GM21447 (cell line): Measurements from ENCODE around the gene SSH3.
"Not testable (repeated sequence)": the region's sequence is repeated elsewhere in the genome, so short reads cannot be mapped to it uniquely, and the experiment has no call there.

Source experiments
- ATAC-seq: cut with Tn5 transposase; IDR thresholded peaks from one replicate; pipeline ENCODE4 v1.9.1; 2021; ENCODE audit not compliant: unreplicated experiment

Gene SSH3, protein sequence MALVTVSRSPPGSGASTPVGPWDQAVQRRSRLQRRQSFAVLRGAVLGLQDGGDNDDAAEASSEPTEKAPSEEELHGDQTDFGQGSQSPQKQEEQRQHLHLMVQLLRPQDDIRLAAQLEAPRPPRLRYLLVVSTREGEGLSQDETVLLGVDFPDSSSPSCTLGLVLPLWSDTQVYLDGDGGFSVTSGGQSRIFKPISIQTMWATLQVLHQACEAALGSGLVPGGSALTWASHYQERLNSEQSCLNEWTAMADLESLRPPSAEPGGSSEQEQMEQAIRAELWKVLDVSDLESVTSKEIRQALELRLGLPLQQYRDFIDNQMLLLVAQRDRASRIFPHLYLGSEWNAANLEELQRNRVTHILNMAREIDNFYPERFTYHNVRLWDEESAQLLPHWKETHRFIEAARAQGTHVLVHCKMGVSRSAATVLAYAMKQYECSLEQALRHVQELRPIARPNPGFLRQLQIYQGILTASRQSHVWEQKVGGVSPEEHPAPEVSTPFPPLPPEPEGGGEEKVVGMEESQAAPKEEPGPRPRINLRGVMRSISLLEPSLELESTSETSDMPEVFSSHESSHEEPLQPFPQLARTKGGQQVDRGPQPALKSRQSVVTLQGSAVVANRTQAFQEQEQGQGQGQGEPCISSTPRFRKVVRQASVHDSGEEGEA

DNA sequence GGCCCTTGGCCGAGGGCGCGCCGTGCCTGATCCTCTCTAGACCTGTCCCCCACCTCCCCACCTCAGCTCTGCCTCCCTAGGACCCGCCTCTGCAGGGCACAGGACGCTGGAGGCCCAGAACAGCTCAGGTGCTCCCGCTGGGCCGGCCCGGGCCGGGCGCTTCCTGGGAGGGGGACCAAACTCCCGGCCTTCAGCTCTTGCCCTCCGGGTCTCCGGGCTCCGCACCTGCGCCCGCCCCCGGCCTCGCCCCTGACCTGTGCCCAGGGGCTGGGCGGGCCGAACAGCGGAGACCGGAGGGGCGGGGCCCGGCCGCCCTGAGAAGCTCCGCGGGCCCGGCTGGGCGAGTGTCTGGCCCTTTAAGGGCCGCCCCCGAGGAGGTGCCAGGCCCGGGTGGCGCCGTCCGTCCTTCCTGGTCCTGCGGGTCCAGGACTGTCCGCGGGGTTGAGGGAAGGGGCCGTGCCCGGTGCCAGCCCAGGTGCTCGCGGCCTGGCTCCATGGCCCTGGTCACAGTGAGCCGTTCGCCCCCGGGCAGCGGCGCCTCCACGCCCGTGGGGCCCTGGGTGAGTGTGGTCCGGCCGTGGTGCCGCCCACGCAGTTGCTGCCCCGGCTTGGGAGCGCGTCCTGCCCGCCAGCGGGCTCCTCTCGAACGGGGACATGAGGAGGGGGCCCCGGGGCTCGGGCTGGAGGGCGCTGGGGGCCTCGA is at the start of gene SSH3:
Gene SSH3 (plus strand): TSS at position 399 of the 703 bp plus-strand sequence. CDS start 96 bp downstream, at position 495.
- no peak for ATAC-seq

DNA sequence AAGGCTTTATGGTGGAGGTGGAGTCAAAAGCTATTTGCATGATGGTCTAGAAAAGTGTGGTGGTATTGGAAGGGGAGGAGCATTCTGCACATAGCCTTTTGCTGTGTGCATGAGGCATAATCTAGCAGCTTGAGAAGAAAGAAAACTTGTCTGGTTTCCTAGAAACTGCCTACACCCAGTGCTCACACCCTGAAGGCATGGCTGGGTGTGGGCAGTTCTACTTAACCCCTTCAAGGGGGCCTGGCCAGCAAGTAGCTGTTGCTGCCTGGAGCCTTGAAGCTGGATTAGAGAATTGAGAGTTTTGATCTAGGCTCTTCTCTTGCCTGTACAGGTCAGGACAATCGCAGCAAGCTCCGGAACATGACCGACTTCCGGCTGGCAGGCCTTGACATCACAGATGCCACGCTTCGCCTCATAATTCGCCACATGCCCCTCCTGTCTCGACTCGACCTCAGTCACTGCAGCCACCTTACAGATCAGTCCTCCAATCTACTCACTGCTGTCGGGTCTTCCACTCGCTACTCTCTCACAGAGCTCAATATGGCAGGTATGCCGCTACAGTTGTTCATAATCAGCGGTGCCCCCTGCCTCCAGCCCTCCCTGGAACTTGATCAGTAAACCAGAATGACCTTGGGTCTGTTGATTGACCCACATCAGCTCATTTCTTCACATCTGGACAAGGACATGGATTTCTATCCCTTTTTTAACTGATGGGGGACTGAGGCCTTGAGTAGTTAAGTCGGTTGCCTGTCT is 49.3 kb upstream of the SSH3 start:
- ATAC-seq, result no peak

DNA sequence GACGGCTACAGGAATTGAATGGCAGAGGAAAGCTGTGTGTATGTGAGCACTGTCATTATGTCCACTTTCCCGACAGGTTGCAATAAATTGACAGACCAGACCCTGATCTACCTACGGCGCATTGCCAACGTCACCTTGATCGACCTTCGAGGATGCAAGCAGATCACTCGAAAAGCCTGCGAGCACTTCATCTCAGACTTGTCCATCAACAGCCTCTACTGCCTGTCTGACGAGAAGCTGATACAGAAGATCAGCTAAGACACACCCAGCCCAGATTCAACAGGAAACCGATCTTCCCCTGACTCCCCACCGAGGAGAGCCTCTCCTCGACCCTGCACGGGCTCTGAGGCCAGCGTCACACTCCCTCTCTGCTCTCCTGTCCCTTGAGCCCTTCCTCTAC is 48.5 kb upstream of the SSH3 start:
- no peak for ATAC-seq

DNA sequence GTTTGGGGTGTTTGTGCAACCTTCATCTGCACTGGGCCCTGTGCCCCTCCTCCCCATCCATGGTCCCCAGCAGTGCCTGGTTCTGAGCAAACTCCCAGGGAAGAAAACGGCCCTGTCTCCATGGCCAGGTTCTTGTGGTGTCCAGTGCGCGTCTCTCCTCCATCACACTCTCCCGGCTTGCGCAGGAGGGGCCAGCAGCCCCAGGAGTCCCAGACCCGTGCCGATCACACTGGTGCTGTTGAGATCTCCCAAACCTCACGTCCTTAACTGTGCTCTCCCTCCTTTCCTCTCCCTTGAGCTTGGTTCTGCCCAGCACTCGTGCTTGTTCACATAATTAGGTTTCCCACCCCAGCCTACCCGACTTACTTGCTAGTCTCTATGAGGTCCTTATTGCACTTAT is 48.0 kb upstream of the SSH3 start:
- no peak for ATAC-seq

DNA sequence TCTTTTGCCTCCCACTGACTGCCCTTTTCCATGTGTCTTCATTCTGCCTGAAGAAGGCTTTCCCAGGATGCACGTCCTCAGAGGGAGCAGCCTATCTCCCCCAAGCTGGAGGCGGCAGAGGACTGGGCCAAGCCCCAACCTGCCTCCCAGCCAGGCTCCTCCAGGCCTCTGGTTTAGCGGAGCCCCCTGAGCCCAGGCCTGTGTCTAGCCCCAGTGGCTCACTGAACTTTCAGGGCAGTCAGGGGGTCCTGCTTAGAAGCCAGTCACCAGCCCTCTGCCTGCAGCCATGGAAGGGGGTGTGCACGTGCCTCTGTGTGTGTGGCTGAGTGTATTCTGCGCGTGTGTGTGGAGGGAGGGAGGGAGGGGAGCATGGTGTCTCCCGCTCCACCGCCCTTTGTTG is 47.5 kb upstream of the SSH3 start:
- ATAC-seq, result no peak

DNA sequence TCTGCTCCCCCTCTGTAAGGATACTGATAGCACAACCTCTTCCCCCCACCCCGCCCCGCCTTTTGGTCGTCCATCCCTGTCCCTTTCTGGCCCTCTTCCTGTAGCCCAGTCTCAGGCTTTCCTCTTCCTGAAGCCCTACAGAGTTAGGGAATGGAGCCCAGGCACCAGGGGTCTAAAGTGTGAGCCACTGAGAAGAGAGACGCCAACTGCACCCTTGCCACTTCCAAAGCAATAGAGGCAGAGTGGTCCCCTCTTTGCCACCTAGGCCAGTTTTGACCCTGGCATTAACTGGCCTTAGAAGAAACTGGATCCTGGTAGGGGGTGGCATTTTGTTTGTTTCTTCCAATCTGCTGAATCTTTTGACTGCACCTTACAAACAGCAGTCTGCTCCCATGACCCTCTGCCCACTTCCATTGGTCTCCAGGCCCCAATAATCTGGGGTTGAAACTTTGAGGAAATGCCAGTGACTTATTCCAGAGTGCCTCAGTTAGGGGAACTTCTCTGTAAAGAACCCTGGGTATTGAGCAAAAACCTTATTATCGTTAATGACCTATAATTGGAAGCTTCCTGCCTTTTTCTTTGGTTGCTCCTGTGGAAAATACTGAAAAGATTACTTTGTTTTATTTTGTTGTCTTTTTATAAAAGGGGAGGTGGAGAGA is 46.7 kb upstream of the SSH3 start:
- no peak for ATAC-seq

DNA sequence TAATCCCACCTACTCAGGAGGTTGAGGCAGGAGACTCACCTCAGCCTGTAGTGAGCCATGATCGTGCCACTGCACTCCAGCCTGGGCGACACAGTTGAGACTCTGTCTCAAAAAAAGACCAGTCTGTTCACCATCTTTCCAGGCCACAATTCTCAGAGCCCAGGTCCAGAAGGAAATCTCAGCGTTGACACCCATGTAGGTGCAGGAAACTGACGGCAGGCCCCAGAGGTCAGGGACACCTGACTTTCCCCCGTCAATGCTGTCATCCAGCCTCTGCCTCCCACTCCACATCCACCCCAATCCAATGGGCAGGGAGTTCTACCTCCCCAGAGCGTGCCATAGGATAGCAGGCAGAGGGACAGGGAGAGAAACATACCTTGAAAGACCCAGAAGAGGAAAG is 42.9 kb upstream of the SSH3 start:
- no peak for ATAC-seq

DNA sequence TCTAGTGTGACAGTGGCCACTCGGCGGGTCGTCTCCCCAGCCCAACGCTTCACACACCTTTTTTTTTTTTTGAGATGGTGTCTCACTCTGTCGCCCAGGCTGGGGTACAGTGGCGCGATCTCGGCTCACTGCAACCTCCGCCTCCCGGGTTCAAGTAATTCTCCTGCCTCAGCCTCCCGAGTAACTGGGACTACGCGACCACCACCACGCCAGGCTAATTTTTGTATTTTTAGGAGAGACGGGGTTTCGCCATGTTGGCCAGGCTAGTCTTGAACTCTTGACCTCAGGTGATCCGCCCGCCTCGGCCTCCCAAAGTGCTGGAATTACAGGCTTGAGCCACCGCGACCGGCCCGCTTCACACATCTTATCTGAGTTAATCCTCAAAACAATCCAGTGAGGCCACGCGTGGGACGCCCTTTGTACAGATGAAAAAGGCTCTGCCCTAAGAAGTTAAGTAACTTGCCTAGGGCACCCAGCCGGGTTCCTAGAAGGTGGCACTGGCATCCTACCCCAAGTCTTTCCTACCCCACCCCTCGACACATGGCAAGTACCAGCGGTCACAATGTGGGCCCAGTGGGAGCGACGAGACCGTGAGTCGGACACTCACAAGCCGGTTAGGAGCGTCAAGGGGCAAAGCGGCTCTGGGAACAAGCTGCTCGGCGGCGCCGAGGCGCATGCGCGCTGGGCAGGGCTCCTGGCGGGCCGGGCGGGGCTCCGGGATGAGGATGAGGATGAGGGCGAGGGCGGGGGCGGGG is 42.3 kb upstream of the SSH3 start:
- not testable (repeated sequence) for ATAC-seq

DNA sequence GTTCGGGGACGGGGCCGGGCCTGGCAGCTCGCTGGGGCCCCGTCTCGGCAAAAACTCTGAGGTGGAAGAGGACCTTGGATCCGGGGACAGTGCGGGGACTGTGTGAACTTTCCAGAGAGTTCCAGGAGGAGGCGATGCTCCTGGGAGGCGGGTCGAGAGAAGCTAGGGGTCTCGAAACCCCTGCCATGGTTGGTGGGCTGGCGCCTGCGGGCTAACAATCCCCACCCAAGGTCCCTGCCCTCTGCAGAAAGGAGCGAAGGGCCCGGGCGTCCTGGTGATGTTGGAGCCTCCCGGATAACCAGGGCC is 41.7 kb upstream of the SSH3 start:
- no peak for ATAC-seq

DNA sequence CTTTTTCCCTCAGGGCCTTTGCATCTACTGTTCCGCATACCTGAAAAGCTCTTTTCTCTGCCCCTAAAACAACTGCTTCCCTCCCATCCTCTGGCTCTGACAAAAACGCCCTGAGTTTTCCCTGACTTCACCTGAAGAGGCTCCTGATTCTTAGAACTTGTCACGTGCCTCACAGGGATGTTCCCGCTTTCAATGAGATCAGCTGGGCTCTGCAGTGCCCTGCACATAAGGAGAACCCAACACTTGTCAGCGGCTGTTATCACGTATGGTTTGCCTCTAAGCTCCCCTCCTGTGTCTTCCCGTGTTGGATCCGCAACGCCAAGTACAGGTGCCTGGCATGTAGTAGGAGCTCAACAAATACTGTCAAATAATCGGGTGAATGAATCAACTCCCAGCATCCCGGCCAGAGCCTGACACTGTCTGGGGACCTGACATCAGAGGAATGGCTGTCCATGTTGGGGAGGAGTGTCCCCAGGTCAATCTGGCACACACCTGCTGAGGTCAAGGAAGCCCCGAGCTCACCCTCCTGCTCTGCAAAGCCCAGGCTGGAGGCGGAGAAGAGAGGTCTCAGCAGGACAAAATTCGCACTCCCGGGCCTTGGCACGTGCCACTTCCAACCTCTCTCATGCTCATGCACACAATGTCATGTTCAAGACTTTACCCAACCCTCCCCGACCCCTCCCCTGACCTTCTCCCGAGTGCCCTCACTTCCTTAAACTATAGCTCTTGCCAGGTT is 41.2 kb upstream of the SSH3 start:
- no peak for ATAC-seq

DNA sequence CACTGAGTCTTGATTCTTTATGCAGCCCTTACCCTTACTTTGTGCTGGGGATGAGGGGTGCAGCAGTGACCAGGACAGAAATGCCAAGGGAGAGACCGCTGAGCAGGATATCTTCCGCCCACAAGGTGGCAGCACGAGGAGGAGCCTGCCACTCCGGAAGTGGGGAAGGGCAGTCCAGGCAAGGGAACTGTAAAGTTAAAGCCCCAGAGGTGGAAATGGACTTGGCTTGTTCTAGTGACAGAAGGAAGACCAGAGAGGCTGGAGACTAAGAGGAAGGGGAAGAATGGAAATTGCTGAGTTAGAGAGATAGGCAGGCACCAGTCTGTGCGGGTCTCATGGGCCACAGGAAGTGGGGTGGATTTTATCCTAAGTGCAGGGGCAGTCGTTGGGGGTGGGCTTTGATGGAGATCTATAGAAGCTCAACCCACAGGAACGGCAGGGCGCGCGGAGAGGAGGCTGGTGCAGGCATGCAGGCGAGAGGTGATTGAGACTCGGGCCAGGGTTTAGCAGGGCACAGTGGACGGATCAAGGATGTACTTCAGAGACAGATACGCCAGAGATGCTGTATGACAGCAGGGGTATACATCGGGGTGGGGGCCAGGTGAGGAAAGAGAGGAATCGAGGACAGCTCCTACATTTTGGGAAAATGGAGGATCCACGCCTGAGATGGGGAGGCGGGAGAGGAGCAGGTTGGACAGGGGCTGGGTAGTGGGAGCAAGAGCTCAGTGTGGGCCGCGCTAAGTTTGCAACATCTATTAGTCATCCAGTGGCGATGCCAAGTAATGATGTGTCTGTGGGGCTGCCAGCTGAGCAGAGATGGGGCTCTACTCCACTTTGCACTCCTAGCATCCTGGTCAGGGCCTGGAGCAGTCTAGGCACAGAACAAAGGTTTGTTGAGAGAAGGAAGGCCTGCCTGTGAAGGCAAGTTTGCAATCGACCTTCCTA is 40.3 kb upstream of the SSH3 start:
- ATAC-seq, result no peak

DNA sequence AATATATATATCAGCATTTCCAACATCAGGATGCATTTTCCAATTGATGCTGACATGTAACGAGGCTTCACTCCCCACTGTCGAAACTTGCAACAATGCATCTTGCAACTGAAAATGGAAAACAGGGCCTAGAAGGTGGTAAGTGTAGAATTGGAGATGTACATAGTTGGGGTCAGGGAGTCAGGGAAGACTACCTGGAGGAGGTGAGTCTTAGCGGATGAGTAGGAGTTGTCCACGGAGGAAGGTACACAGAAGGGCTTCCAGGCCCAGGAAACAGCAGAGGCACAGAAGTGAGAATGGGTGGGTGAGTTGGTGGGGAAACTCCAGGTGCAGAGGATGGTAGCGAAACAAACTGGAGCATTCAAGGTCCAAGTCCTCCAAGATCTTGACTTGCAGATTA is 39.1 kb upstream of the SSH3 start:
- ATAC-seq, result no peak

DNA sequence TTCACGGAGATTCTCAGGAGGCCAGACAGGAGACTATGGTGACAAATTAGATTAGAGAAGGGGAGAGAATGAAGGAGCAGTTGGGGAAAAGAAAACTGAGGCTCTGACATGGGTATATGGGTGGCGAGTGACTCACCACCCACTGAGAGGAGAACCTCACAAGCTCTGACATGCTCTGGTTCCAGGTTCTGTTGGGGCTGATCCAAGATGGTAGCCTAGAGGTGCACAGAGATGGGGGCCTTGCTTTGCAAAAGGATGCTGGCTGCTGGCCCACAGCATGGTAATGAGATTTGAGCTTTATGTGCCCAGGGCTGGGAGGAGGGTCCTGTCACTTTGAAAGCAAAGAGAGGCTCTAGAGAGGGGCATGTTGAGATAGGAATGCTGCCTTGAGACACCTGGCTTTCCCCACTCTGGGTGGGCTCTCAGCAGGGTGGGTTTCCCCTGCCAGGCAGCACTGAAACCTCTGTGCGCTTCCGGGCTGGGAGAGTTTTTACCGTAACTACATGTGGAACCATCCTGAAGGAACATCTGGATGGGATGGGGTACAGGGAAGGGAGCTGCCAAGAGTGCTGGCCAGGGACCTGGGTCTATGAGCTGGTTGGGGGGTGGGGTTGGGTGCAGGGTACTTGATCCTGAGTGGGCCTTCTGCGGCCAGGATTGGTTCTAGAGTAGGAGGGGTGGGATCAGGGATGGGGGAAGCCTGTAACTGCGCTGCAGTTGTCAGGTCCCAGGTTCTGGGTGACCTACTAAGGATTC is 38.3 kb upstream of the SSH3 start:
- no peak for ATAC-seq

DNA sequence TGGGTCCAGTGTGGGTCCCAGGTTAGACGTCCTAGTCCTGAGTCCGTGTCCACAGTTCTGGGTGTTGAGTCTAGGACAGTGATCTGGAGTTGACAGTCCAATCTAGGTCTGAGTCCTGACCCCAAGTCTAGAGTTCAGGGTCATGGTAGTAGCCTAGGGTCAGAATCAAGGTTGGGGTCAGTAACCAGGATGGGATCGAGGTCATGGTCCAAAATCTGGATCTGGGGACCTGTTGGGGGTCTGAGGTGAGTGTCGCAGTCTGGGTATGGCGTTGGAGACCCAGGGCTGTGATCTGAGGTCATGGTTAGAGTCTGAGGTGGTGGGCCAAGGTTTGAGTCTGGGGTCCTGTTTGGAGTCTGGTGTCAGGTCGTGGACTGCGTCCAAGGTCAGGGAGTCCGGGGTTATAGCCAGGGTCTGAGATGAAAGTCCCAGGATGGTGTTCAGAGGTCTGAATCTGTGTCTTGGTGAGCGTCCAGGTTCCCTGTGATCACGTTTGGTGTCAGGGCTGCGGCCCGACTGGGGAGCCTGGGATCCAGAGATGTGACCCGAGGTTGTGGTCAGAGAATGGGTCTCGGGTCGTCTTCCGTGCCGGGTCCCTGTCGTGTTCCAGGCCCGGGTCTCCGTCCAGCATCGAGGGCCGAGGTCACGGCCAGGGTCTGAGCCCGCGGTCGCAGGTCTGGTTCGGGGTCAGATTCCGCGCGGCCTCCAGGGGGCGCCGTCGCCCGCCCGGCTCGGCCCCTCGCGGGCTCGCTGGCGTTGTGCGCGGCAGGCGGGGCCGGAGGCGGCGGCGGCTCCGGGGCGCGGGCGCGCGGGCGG is 37.5 kb upstream of the SSH3 start:
- no peak for ATAC-seq

DNA sequence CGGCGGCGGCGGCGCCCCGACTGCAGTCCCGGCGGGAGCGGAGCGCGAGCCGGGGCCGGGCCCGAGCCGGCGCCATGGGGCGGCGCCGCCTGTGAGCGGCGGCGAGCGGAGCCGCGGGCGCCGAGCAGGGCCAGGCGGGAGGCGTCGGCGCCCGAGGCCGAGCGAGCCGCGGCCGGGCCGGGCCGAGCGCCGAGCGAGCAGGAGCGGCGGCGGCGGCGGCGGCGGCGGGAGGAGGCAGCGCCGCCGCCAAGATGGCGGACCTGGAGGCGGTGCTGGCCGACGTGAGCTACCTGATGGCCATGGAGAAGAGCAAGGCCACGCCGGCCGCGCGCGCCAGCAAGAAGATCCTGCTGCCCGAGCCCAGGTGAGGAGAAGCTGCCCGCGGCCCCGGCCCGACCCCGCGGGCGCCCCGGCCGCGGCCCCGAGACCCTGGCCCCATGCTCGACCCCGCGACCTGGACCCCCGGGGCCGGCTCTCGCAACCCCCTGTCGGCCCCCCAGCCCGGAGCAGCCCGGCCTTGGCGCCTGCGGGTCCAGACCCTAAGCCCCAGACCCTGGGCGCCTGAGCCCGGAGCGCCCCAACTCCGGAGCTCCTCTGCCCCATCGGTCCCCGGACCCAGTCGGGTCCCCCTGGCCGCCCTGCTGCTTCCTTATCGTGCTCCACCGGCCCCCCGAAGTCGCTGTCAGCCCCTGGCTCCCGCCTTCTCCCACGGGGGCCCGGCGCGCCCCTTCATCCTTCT is 36.7 kb upstream of the SSH3 start, which contains the start of gene GRK2:
Gene GRK2 (plus strand): TSS at position 25 of the 739 bp plus-strand sequence. CDS start 227 bp downstream, at position 252.
- no peak for ATAC-seq
